HK-2 (cell line): ENCODE data around the gene NDOR1.
A peak's percentile ranks its signal among the peaks of the same experiment; 100 is the strongest.

Source experiments
- DNase-seq: peaks from one replicate; pipeline ENCODE4 v3.0.0-alpha.2; 2018; ENCODE audit not compliant: unreplicated experiment

Gene NDOR1

DNA sequence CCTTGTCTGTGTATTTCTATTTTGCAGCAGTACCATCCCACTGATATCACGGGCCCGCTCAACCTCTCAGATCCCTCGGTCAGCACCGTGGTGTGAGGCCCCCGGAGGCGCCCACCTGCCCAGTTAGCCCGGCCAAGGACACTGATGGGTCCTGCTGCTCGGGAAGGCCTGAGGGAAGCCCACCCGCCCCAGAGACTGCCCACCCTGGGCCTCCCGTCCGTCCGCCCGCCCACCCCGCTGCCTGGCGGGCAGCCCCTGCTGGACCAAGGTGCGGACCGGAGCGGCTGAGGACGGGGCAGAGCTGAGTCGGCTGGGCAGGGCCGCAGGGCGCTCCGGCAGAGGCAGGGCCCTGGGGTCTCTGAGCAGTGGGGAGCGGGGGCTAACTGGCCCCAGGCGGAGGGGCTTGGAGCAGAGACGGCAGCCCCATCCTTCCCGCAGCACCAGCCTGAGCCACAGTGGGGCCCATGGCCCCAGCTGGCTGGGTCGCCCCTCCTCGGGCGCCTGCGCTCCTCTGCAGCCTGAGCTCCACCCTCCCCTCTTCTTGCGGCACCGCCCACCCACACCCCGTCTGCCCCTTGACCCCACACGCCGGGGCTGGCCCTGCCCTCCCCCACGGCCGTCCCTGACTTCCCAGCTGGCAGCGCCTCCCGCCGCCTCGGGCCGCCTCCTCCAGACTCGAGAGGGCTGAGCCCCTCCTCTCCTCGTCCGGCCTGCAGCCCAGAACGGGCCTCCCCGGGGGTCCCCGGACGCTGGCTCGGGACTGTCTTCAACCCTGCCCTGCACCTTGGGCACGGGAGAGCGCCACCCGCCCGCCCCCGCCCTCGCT, 37.5 kb upstream of the NDOR1 start:
- peak; percentile 33 for DNase-seq

DNA sequence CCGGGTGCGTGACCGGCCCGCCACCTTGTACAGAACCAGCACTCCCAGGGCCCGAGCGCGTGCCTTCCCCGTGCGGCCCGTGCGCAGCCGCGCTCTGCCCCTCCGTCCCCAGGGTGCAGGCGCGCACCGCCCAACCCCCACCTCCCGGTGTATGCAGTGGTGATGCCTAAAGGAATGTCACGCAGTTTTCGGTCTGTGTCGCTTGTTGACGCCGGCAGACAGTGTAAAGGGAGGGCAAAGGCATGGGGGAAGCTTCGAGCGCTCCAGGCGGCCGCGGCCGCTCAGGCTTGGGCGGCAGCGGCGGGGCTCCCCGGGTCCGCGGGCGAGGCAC, 37.0 kb upstream of the NDOR1 start:
- DNase-seq, result peak; percentile 22

DNA sequence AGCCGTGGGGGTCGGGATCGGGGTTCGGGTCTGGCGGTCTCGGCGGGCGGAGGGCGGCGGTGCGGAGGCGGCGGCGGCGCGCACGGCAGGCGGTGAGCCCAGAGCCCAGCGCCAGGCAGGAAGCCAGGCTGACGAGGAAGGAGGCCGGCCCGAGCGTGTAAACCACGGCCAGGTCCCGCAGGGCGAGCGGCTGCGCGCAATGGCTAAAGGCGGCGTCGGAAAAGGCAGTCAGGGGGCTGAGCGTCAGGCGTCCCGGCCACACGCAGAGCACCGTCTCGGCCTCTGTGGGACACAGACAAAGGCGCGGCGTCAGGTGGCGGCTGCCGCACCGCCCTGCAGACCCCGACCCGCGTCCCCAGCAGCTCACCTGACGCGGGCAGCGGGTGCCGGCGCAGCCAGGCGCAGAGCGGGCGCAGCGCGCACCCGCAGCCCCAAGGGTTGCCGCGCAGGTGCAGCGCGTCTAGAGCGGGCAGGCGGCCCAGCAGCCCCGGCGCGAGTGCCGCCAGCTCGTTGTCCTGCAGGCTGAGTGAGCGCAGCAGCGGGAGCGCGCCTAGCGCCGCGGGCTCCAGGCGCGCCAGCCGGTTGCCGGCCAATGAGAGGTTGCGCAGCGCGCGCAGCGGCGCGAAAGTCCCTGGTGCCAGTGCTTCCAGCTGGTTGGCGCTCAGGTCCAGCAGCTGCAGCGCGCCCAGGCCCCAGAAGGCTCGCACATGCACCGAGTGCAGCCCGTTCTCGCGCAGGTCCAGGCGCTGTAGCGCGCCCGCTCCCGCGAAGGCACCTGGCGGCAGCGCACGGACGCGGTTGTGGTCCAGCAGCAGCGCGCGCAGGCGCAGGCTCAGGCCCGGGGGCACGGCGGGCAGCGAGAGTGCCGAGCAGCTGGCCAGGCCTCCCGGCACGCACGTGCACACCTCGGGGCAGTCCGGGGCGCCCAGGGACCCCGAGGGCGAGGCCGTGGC, 36.3 kb upstream of the NDOR1 start:
- peak; percentile 46 for DNase-seq

- no peak for DNase-seq
Observed at GRCh38 chr9:137169896-137170358, 35.6 kb upstream of the NDOR1 start, which contains the start of gene LRRC26. LRRC26 (minus strand) TSS chr9:137170051; CDS start chr9:137169943, 108 bp downstream.

- no peak for DNase-seq
Observed at GRCh38 chr9:137170486-137171148, 34.9 kb upstream of the NDOR1 start.

- no peak for DNase-seq
Observed at GRCh38 chr9:137171149-137171900, 34.2 kb upstream of the NDOR1 start.

- no peak for DNase-seq
Observed at GRCh38 chr9:137172901-137173795, 32.4 kb upstream of the NDOR1 start.

DNA sequence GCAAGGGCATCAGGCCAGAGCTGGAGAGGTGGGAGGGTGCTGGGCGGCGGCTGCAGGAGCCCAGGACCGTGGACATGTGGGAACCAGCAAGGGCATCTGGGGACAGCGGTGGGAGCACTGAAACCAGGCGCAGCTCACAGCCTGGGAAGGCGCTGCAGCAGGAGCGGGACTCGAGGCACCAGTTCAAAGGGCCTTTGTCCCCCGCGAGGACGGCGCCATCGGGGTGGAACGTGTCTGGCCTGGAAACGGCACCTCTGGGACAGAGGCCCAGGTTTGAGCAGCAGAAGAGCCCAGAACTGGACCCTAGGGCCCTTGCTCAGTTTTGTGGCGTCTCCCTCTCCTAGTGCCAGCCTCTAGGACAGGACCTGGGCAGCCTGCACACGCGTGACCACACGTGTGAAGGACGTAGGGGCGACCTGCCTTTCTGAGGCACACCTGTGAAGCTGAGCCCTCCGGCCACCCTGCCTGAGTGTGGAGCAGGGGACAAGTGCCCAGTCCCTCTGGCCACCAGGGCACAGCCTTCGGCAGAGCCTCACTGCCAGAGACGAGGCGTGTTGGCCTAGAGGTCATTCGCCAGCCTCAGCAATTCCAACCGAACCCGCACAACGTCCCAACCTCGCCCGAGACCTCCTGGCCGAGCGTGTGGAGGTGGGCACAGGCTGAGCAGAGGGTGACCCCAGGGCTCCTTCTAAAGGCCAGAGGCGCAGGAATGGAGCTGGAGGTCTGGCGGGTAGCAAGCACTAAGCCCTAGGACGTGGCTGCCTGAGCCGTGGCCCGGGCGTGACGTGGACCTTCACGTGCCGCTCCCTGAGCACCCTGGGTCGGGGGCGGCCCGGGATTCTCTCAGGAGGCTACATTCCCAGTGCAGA, 31.5 kb upstream of the NDOR1 start:
- no peak for DNase-seq

DNA sequence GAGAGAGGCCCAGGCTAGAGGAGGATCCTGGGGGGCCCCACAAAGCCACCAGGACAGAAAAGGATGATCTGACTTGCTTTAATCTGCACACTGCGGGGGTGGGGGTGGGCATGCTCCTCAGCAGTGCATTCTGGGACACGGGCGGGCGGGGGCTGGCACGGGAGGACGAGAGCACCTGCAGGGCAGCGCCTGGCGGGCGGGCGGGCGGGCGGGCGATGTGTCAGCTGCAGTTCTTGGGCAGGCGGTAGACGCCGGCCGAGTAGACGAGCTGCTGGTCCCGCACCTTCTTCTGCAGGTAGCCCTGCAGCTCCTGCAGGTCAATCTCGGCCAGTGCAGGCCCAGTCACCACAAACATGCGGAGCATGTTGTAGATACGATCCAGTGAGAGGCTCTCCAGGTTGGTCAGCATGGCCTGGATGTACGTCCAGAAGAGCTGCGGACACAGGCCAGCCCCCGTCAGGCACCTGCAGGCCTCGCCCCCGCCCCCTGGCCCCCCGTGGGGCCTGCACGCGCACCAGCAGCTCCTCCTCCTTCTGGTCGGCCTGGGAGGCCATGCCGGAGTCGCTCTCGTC, 30.7 kb upstream of the NDOR1 start:
- no peak for DNase-seq

DNA sequence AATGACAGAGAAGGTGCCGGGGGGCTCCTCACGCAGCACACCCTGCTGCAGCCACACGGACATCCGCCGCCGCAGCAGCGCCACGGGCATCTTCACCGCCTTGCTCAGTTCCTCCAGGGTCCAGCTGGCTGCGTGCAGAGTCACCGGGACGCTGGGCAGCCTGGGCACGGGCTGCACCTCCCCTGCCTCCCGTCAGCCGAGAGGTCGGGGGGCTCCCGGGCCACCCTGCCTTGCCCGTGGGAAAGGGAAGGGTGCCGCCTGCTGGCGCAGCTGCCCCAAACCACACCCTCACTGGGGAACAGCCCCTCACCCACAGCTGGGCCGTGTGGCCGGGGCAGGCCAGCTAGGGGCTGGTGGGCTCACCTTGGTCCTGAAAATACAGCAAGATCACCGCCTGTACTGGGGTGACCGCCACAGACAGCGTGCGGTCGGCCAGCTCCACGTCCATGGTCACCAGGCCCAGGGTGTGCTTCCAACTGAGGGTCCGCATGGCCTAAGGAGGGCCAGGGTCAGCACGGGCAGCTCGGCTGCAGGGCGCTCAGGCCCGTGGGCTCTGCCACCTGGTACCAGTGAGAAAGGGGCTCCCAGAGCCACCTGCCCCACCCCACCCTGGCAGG, 30.0 kb upstream of the NDOR1 start:
- DNase-seq, result no peak

DNA sequence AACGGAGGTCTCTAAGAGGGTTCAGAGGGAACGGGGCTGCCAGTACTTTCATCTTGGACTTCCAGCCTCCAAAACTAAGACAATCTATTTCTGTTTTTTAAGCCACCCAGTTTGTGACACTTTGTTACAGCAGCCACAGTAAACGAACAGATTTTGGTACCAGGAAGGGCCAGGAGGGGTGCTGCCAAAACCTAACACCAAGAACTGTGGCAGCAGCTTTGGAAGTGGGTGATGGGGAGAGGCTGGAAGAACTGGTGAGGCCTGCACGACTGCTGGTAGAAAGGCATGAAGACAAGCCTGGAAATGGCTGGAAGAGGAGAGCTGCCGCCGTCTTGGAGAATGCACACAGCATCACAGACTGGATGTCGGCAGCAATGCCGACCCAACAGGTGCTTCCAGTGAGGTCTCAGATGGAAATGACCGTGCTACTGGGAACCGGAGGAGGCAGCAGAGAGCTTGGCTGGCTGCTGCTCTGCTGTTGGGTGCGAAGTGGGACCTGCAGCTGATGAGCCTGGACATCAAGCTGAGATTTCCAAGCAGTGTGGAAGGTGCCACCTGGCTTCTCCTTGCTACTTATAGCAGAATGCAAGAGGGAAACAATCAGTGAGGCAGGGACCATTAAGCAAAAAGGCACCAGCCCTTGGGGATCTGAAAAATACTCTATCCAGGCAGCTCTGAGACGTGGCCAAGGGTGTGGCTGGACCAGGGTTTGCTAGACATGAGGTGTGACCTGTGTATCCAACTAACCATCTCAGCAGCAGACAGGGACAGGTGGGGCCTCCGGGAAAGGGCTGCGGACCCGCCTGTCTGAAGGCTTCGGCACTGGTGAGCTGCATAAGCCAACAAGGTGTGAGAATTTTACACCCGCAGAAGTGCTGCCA, 29.0 kb upstream of the NDOR1 start:
- DNase-seq, result no peak

GRCh38 chr9:137178201-137178938, 27.1 kb upstream of the NDOR1 start:
- DNase-seq, result peak; percentile 47

DNA sequence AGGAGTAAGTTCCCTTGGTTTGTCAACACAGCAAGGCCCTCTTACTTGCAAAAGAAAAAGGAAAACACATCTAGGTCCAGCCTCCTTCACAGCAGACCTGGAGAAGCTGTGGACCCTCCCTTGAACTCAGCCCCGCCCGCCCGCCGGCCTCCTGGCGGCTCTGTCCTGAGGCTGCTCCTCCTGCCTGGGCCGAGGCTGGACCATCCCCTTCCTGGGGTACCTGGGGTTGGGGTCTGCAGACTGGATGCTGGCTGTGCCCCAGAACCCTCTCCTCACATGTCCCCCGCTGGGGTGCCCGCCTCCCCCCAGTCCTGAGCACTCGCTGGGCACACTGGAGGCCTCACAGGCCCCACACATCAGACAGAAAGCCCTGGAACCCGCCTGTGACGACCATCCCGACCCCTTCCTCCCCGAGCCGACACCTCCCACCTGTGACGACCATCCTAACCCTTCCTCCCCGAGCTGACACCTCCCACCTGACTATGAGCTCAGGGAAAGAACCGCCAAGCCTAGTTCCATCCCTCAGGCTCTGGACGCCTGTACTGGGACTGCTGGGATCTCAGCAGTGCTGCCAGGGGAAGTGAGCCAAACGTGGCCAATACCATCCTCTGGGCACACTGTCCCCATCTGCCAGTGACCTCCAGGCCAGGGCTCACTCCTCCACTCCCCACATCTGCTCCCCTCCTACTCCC, 26.4 kb upstream of the NDOR1 start:
- no peak for DNase-seq

DNA sequence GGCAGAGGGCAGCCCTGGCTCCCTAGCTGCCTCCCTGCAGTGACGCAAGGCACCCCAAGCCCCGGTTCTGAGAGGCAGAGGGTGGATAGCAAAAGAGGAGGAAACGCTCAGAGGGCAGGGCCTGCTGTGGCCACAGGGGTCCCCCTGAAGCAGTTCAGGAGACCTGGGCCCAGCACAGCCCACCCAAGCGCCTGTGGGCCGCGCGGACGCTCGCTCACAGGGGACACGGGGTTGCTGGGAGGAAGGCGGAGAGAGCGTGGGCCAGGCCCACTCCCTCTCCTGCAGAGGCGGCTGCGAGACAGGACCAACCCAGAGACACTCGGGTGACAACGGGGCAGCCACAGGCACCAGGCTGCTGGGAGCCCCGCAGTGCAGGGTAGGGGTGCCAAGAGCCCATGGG, 25.7 kb upstream of the NDOR1 start:
- no peak for DNase-seq

- DNase-seq, result no peak
Observed at GRCh38 chr9:137180491-137180890, 25.0 kb upstream of the NDOR1 start.

DNA sequence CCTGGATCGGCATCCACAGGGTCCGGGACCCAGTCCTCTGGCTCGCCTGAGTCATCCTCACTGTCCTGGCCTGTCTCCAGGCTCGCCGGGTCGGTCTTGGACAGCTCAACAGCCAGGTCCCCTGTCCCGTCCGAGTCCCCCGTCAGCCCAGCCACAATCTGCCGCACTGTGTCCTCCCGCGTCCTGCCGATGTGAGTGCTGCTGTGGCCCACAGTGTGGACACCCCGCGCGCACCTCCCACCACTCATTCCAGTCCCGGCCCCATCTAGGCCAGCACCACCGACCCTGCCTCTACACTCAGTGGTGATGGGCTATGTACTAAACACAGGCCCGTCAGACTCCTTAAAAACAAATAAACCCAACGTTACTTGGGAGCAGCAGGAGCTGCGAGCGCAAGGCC, 23.8 kb upstream of the NDOR1 start:
- DNase-seq, result no peak
